Measurements from ENCODE around the gene DNAJC5. TPM values are rescaled to one million over a fixed set of nuclear protein-coding genes. Genes with fewer than 3 reads are reported as not detected.
A peak's percentile ranks its signal among the peaks of the same experiment; 100 is the strongest.

Gene DNAJC5
- total and polyA plus RNA-seq, 9 of the 15 experiments (the other 6 are each of a cell fraction or from before 2014, with no cell fraction given): 0.95 to 42.8 (median 23.4) TPM

GRCh38 chr20:63848003-63848911 lies 46.7 kb upstream of the DNAJC5 start (continued):
- TF ChIP-seq ZNF449 (CRISPR knock-in tag; IDR thresholded peaks at IDR 0.05) (no peak), ZNF77 (CRISPR knock-in tag; IDR thresholded peaks at IDR 0.05) (no peak), RBM15 (IDR thresholded peaks at IDR 0.05; ENCODE audit: insufficient read depth, low read length) (no peak), PHF8 (IDR thresholded peaks at IDR 0.05; ENCODE audit: borderline replicate concordance, low read length) (0 out of 2 replicates have a peak, but pooled peaks have one; percentile 11), NEUROD1 (IDR thresholded peaks at IDR 0.05; ENCODE audit: borderline replicate concordance, low read depth, low read length, partially characterized antibody) (no peak), GMEB1 (CRISPR knock-in tag; IDR thresholded peaks at IDR 0.05) (0 out of 2 replicates have a peak, but pooled peaks have one; percentile 32), POU5F1 (IDR thresholded peaks at IDR 0.05; ENCODE audit: borderline replicate concordance, low read depth, low read length, partially characterized antibody) (no peak), E2F6 (IDR thresholded peaks at IDR 0.05; ENCODE audit: borderline replicate concordance in 1 of 2, extremely low read depth in 1 of 2, insufficient read depth in 1 of 2, insufficient read length in 1 of 2, low read depth in 1 of 2, low read length in 1 of 2, poor library complexity in 1 of 2, severe bottlenecking in 1 of 2) (peak in 1 of 2 experiments; percentile 8), CLOCK (CRISPR knock-in tag; IDR thresholded peaks at IDR 0.05; ENCODE audit: borderline replicate concordance) (no peak), GTF2A2 (tag; IDR thresholded peaks at IDR 0.05) (no peak), NKRF (IDR thresholded peaks at IDR 0.05; ENCODE audit: borderline replicate concordance) (no peak)
